ENCODE measurements around the gene CACNA1A. TPM values are rescaled to one million over a fixed set of nuclear protein-coding genes. Genes with fewer than 3 reads are reported as not detected.

The CACNA1A gene
- total and polyA plus RNA-seq, 2 of the 13 experiments (the other 11 are each of a cell fraction or from before 2014, with no cell fraction given): not detected

- ChIA-PET POLR2A (no interaction called here), CTCF (ENCODE audit: low intra/inter-chr PET ratio, low total read pairs) (no interaction called here)
- Histone ChIP-seq H3K9me3 (ENCODE audit: low read length) (no peaks in the 10 kb centered on the region), H3K79me2 (ENCODE audit: insufficient read depth, low read length) (no peaks in the 10 kb centered on the region), H3K27ac (ENCODE audit: extremely low read length, insufficient read depth, low read length) (no peak overlapping the region), H4K20me1 (ENCODE audit: insufficient read depth, low read length) (no peaks in the 10 kb centered on the region), H3K4me1 (ENCODE audit: insufficient read depth, low read length) (peaks cover 6% of the 10 kb centered on the region; the same call in 1 of the 2 replicates), H3K4me3 (replicated peaks in 1 of 3; ENCODE audit: insufficient read depth in 1 of 3, low read depth in 2 of 3, low read length in 3 of 3) (no peak overlapping the region), H3K4me2 (ENCODE audit: low read depth, low read length) (no peak overlapping the region), H2AFZ (ENCODE audit: low read length) (no peak overlapping the region), H3K27me3 (ENCODE audit: control insufficient read depth in 1 of 2, insufficient read depth in 2 of 2, low read length in 2 of 2) (no peaks in the 10 kb centered on the region; a peak in 3 of 5 replicates), H3K36me3 (replicated peaks in 1 of 2; ENCODE audit: control insufficient read depth in 1 of 2, insufficient read depth in 2 of 2, low read length in 2 of 2) (no peaks in the 10 kb centered on the region), H3K9ac (ENCODE audit: insufficient read depth, low read depth, low read length) (no peak overlapping the region)
- in situ Hi-C loops (cut with HindIII; ENCODE audit: extremely low pct_ligation_motif_present, low pct_unique_long_range_greater_than_20kb) (no loop called here), intact Hi-C loops (cut with micrococcal nuclease; ENCODE audit: unreplicated experiment) (no loop called here)
- no peak for TF ChIP-seq TBX3 (IDR thresholded peaks at IDR 0.05; ENCODE audit: borderline replicate concordance)
- TF ChIP-seq BHLHE40 (IDR thresholded peaks at IDR 0.05; ENCODE audit: low read length): no peak
- no peak for TF ChIP-seq ZNF235 (CRISPR knock-in tag; IDR thresholded peaks at IDR 0.05; ENCODE audit: borderline replicate concordance)
- no peak for TF ChIP-seq ZNF770 (CRISPR knock-in tag; IDR thresholded peaks at IDR 0.05)
- no peak for TF ChIP-seq ZSCAN29 (CRISPR knock-in tag; conservative IDR thresholded peaks at IDR 0.05)
- TF ChIP-seq GPBP1L1 (CRISPR knock-in tag; IDR thresholded peaks at IDR 0.05): no peak
- FAIRE-seq (no peak), DNase-seq (ENCODE audit: low spot score) (no peak), ATAC-seq (no peak)
- no TSS peak for BruUV-seq (replicated peaks)
- 79% methylated on average over 26 of the region's 52 CpGs for WGBS (ENCODE audit: low lambda C conversion rate)
These were observed 297.4 kb downstream of the CACNA1A start for GRCh38 chr19:13208672-13209483.

Data from HepG2 (cell line).